ENCODE results near the gene S100A4.
"Not testable (repeated sequence)": the region's sequence is repeated elsewhere in the genome, so short reads cannot be mapped to it uniquely, and the experiment has no call there.

Gene S100A4

GRCh38 chr1:153545067-153546055, at the start of gene S100A4:
Gene S100A4 (minus strand): TSS chr1:153545806. CDS start chr1:153544794, 1,012 bp downstream.
- DNase-seq (ENCODE audit: low spot score), result peak; percentile 91

- no peak for DNase-seq (ENCODE audit: low spot score)
Observed at GRCh38 chr1:153592748-153593147, 47.1 kb upstream of the S100A4 start.

GRCh38 chr1:153588482-153588881, 42.9 kb upstream of the S100A4 start:
- no peak for DNase-seq (ENCODE audit: low spot score)

GRCh38 chr1:153588033-153588432, 42.4 kb upstream of the S100A4 start:
- DNase-seq (ENCODE audit: low spot score), result not testable (repeated sequence)

- DNase-seq (ENCODE audit: low spot score), result peak; percentile 1
Observed at GRCh38 chr1:153587314-153587713, 41.7 kb upstream of the S100A4 start.

GRCh38 chr1:153586347-153586746, 40.7 kb upstream of the S100A4 start:
- peak; percentile 0 for DNase-seq (ENCODE audit: low spot score)

GRCh38 chr1:153585006-153585405, 39.4 kb upstream of the S100A4 start:
- DNase-seq (ENCODE audit: low spot score), result no peak

GRCh38 chr1:153583976-153584375, 38.4 kb upstream of the S100A4 start:
- peak; percentile 1 for DNase-seq (ENCODE audit: low spot score)

- DNase-seq (ENCODE audit: low spot score), result not testable (repeated sequence)
Observed at GRCh38 chr1:153583514-153583913, 37.9 kb upstream of the S100A4 start.

GRCh38 chr1:153582836-153583235, 37.2 kb upstream of the S100A4 start:
- not testable (repeated sequence) for DNase-seq (ENCODE audit: low spot score)

- no peak for DNase-seq (ENCODE audit: low spot score)
Observed at GRCh38 chr1:153578936-153579335, 33.3 kb upstream of the S100A4 start.

GRCh38 chr1:153578490-153578889, 32.9 kb upstream of the S100A4 start:
- peak; percentile 31 for DNase-seq (ENCODE audit: low spot score)

- no peak for DNase-seq (ENCODE audit: low spot score)
Observed at GRCh38 chr1:153577624-153578051, 32.0 kb upstream of the S100A4 start.

GRCh38 chr1:153577138-153577537, 31.5 kb upstream of the S100A4 start:
- no peak for DNase-seq (ENCODE audit: low spot score)

GRCh38 chr1:153575497-153575896, 29.9 kb upstream of the S100A4 start:
- DNase-seq (ENCODE audit: low spot score), result not testable (repeated sequence)

GRCh38 chr1:153575081-153575491, 29.5 kb upstream of the S100A4 start:
- DNase-seq (ENCODE audit: low spot score), result not testable (repeated sequence)

GRCh38 chr1:153573351-153573750, 27.7 kb upstream of the S100A4 start:
- DNase-seq (ENCODE audit: low spot score), result no peak

- DNase-seq (ENCODE audit: low spot score), result peak; percentile 93
Observed at GRCh38 chr1:153572569-153573015, 27.0 kb upstream of the S100A4 start.

GRCh38 chr1:153571706-153572105, 26.1 kb upstream of the S100A4 start:
- DNase-seq (ENCODE audit: low spot score), result no peak

GRCh38 chr1:153570874-153571273, 25.3 kb upstream of the S100A4 start:
- no peak for DNase-seq (ENCODE audit: low spot score)

- DNase-seq (ENCODE audit: low spot score), result no peak
Observed at GRCh38 chr1:153569465-153569864, 23.9 kb upstream of the S100A4 start.

GRCh38 chr1:153568367-153569099, 22.9 kb upstream of the S100A4 start:
- DNase-seq (ENCODE audit: low spot score), result peak; percentile 97

Measured in kidney tubule cell (primary cell).